Inferior parietal cortex (tissue), 1 donor: ENCODE data around the gene ARCN1.

Source experiments
- DNase-seq: peaks from one replicate; pipeline ENCODE4 v3.0.0-alpha.2; 2016; ENCODE audit errors: extremely low spot score

ARCN1 gene

DNA sequence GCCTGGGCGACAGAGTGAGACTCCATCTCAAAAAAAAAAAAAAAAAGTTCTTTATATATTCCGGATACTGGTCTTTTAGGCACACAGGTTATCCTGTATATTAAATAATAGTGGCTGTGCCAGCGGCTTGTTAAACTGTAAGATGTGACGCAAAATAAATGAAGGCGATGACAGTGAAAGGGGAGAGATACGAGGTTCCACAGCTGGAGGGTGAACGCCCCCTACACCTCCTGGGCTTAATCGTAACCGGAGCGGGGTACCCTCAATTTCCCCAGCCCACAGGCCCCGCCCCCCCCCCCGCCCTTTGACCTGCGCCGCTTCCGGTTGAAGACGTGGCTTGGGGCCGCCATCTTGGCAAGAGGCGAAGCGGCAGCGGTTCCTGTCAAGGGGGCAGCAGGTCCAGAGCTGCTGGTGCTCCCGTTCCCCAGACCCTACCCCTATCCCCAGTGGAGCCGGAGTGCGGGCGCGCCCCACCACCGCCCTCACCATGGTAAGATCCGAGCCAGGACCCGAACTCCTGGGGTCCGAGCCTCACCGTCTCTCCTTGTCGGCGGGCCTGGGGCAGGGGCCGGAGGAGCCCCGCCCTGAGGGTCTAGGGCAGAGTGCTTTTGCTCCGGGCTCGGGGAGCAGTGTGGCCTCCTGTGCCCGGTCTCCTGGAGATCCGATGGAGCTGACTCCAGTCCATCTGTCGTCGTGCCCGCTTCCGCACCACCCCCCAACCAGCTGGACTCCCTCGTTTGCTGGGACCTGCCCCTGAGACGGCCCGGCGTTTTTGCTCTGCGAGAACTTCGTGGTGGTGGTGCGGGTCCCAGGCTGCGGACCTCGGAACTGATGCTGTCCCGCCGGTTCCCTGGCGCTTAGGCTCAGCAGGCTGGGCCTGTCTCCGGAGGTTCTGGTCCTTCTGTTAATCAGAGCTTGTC is at the start of gene ARCN1:
Gene ARCN1, plus strand, starts transcription at position 349 of the 920 bp plus-strand sequence. Its CDS starts 139 bp downstream, at position 488.
- DNase-seq = peak; percentile 67

DNA sequence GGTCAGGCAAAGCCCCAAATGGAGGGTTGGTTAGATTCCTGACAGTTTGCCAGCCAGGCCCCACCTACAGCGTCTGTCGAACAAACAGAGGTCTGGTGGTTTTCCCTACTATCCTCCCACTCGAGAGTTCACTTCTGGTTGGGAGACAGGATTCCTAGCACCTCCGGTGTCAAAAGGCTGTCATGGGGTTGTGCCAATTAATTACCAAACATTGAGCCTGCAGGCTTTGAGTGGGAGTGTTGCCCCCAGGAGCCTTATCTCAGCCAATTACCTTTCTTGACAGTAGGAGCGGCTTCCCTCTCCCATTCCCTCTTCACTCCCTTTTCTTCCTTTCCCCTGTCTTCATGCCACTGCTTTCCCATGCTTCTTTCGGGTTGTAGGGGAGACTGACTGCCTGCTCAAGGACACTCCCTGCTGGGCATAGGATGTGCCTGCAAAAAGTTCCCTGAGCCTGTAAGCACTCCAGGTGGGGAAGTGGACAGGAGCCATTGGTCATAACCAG is 49.6 kb upstream of the ARCN1 start:
- no peak for DNase-seq

DNA sequence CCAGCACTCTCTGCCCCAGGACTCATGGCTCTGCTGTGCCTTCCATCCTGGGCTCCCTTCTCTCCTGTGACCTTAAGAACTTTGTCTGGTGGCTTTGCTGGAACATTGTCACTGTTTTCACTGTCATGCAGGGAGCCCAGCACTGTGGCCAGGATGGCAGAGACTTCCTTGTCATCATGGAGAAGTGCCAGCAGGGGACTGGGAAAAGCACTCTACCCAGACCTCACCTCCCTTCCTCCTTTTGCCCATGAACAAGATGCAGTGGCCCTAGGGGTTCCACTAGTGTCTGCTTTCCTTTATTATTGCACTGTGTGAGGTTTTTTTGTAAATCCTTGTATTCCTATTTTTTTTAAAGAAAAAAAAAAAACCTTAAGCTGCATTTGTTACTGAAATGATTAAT is 47.9 kb upstream of the ARCN1 start:
- no peak for DNase-seq

DNA sequence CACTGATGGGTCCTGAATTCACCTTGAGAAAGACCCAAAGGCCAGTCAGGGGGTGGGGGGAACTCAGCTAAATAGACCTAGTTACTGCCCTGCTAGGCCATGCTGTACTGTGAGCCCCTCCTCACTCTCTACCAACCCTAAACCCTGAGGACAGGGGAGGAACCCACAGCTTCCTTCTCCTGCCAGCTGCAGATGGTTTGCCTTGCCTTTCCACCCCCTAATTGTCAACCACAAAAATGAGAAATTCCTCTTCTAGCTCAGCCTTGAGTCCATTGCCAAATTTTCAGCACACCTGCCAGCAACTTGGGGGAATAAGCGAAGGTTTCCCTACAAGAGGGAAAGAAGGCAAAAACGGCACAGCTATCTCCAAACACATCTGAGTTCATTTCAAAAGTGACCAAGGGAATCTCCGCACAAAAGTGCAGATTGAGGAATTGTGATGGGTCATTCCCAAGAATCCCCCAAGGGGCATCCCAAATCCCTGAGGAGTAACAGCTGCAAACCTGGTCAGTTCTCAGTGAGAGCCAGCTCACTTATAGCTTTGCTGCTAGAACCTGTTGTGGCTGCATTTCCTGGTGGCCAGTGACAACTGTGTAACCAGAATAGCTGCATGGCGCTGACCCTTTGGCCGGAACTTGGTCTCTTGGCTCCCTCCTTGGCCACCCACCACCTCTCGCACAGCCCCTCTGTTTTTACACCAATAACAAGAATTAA is 47.3 kb upstream of the ARCN1 start:
- no peak for DNase-seq

DNA sequence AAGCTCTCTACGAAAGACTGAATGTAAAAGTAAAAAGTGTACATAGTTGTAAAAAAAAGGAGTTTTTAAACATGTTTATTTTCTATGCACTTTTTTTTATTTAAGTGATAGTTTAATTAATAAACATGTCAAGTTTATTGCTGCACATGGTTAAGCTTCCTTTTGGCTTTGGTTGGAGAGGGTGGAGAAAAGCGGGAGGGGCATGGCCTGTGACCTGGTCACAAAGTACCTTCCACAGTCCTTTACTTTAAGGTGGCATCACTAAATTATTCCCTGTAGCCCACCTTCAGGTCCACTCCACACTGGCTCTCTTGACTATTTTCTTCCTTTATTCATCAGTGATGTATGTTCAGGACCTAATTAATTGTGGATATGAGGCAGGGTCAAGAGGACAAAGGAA is 45.5 kb upstream of the ARCN1 start:
- no peak for DNase-seq

DNA sequence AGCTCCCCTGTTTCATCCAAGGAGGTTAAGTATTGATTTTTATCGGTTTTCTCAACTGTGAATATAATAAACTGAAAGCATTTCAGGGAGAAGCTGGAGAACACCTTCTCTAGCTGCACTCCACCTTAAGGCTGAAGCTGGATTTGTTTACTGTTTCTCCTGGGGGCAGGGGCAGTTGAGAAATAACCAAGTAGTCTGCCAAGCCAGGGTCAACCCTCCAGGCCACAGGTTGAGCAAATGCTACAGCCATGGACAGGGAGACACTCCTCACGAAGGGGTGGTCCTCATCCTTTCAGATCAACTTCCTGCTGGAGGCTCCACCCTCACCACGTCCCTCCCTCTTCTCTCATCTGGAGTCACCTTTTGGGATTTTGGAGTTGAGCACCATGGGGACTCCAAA is 45.1 kb upstream of the ARCN1 start, which contains the start of gene TTC36:
Gene TTC36, plus strand, starts transcription at position 366 of the 400 bp plus-strand sequence. Its CDS starts 21 bp downstream, at position 387.
- DNase-seq = no peak

DNA sequence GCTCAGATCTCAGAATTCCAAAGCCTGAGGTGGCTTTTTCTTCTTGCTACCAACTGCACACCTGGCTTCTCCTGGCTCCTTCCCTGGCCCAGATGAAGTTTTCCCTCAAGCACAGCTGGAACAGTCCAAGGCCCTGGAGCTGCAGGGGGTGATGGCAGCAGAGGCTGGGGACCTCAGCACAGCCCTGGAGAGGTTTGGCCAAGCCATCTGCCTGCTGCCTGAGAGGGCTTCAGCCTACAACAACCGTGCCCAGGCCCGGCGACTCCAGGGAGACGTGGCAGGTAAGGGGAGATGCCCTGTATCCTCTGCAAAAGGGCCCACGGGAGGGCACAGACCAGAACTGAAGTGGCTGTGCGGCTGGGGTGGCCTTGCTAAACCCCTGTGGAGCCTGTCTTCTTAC is 43.7 kb upstream of the ARCN1 start:
- no peak for DNase-seq

DNA sequence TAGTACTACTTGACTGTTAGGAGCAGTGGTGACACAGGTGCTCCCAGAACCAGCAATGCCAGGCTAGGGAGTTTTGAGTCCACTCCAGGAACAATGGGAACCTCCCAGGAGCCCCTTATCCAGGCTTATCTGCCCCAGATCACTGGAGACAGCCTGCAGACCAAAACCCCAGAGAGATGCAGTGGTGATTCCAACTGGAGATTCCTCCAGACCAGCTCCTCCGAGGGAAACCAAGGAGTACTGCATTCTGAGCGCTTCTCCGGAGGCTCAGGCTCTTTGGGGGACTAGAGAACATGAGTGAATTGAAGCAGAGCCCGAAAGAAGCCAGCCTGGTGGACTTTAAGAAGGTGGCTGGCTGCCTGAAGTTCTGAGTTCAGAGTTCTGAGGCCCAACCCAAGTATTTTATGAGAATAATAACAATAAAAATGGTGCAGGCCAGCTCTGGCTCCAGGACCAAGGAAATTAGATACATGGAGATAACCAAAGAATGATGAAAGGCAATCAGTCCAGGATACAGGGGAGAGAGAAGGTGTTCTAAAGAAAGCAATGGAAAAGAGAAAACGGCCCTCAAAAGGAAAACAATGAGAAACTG is 42.5 kb upstream of the ARCN1 start:
- no peak for DNase-seq

DNA sequence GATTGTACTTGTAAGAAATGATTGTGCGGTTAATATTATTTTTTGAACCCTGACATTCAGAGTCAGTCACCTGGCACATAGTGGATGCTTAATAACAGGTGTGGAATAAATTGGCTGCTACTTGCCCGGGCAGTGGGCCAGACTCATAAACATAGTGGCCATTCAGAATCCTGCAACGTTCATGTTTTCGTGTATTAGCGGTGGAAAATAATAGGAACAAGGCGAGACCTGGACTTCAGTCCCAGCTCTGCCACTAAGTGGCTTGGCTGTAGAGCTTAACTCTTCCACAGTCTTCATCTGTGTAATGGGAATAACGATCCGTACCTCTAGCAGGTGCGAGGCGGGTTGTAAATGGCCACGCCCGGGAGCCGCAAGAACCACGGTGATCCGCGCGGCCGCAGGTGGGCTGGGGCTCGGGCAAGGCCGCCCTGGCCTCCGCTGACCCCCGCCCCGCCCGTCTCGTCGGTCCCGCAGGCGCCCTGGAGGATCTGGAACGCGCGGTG is 42.0 kb upstream of the ARCN1 start:
- DNase-seq = peak; percentile 9

DNA sequence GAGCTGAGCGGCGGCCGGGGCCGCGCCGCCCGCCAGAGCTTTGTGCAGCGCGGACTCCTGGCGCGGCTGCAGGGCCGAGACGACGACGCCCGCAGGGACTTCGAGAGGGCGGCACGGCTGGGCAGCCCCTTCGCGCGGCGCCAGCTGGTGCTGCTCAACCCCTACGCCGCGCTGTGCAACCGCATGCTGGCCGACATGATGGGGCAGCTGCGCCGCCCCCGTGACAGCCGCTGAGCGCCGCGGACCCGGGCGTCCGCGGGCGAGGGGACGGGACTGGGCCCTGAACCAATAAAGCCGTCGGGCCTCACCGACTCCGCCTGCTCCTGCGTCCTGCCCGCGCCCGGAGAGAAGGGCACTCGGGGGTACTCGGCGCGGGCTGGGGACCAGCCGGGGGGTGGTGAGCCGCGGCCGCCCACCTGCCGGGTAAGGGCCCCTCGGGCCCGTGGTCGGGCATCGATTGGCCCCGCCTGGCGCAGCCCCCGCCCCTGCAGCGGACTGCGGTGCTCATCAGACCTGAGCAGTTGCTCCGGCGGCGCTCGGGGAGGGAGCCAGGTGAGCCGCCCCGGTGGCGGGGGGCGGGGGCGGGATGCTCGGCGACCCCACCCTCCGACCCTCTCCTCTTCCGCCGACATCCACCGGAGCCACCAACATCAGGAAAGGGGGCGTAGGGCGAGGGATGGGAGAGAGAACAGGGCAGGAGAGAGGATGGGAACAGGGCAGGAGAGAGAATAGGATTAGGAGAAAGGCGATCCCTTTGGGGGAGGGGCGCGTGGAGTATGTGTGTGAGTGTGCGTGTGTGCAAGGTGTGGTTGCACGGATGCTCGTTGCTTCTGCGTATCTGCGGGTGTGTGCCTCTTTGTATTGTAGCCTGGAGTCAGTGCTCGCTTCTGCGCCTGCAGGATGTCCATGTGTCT is 41.3 kb upstream of the ARCN1 start, which contains the start of gene TMEM25:
Gene TMEM25, plus strand, starts transcription at position 510 of the 914 bp plus-strand sequence. CDS start 610 bp downstream, outside the sequence.
- peak; percentile 56 for DNase-seq

DNA sequence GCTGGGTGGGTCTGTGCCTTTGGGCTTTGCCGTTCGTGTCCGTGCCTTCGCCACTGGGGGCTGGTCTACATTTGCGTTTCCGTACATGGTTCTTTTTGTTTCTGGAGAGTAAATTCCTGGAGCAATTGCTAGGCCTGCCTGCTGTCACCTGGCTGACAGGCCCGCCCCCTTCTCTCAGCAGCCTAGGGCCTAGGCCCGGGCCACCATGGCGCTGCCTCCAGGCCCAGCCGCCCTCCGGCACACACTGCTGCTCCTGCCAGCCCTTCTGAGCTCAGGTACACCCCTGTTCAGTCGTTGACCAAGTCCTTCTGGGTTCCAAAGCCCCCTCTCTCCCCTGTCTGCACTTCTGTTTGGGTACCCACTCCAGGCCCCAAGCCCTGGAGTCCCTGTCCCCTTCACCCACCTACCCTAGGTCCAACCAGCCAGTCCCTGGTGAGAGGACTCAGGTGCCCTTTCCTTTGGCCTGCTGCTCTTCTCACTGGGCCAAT is 40.6 kb upstream of the ARCN1 start:
- no peak for DNase-seq

DNA sequence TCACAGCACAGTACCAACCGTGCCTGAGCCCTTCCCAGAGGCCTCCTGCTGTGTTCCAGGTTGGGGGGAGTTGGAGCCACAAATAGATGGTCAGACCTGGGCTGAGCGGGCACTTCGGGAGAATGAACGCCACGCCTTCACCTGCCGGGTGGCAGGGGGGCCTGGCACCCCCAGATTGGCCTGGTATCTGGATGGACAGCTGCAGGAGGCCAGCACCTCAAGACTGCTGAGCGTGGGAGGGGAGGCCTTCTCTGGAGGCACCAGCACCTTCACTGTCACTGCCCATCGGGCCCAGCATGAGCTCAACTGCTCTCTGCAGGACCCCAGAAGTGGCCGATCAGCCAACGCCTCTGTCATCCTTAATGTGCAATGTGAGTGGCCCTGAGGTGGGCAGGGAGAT is 40.1 kb upstream of the ARCN1 start:
- no peak for DNase-seq

DNA sequence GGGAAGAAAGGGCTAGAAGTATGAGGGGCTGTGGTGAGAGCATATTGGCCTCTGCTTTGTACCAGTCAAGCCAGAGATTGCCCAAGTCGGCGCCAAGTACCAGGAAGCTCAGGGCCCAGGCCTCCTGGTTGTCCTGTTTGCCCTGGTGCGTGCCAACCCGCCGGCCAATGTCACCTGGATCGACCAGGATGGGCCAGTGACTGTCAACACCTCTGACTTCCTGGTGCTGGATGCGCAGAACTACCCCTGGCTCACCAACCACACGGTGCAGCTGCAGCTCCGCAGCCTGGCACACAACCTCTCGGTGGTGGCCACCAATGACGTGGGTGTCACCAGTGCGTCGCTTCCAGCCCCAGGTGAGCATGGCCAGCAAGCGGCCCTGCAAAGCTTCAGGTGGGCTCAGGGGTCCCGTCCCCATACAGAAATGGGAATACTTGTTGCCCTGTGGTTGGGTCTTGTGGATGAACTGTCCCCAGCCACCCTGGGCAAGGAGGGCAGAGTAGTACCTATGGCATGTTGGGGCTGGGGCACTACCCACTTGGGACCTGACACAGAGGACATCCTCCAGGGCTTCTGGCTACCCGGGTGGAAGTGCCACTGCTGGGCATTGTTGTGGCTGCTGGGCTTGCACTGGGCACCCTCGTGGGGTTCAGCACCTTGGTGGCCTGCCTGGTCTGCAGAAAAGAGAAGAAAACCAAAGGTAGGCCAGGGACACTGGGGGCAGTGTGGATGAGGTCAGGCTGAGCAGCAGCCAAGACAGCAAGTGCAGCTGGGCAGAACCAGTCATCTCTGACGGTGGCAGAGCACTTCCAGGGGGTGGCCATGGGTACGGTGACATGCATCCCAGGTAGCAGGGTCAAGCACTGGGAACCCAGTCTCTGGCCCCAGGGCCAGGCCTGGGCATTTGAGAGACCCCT is 39.1 kb upstream of the ARCN1 start:
- DNase-seq = no peak

DNA sequence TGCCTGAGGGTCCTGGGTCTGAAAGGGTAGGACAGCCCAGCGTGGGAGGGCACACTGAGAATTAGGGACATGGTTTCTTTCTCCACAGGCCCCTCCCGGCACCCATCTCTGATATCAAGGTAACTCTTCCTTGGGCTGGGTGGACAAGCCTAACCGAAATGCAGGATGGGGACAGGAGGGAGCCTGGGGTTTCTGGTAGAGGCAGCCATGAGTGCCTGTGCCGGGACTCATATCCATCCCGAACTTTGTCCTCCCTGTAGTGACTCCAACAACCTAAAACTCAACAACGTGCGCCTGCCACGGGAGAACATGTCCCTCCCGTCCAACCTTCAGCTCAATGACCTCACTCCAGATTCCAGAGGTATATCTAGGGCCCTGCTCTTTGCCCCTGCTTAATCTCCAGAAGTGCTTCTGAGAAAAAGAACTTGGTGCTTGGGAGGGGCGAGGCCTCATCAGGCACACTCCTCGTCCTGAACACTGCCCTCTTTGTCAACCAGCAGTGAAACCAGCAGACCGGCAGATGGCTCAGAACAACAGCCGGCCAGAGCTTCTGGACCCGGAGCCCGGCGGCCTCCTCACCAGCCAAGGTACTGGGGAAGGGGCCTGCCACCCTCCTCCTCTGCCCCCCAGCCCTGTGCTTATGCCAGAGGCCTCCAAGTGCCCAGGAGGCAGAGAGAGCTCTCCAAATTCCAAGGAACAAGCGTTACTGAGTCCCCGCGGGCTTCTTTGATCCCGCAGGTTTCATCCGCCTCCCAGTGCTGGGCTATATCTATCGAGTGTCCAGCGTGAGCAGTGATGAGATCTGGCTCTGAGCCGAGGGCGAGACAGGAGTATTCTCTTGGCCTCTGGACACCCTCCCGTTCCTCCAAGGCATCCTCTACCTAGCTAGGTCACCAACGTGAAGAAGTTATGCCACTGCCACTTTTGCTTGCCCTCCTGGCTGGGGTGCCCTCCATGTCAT is 38.2 kb upstream of the ARCN1 start:
- DNase-seq = peak; percentile 9

DNA sequence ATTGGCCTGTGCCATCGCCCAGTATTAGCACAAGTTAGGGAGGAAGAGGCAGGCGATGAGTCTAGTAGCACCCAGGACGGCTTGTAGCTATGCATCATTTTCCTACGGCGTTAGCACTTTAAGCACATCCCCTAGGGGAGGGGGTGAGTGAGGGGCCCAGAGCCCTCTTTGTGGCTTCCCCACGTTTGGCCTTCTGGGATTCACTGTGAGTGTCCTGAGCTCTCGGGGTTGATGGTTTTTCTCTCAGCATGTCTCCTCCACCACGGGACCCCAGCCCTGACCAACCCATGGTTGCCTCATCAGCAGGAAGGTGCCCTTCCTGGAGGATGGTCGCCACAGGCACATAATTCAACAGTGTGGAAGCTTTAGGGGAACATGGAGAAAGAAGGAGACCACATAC is 36.9 kb upstream of the ARCN1 start:
- no peak for DNase-seq

DNA sequence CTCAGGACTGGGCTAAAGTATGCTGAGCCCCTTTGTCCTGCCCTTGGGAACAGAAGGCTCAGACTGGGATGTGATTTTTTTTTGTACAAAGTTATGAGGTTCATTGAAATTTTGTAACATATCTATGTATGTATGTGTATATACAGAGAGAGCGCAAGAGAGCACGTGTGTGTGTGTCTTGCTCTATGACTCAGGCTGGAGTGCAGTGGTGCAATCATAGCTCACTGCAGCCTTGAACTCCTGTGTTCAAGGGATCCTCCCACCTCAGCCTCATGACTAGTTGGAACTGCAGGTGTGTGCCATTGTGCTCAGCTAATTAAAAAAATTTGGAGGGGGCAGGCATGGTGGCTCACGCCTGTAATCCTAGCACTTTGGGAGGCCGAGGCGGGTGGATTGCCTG is 35.5 kb upstream of the ARCN1 start:
- DNase-seq = no peak

DNA sequence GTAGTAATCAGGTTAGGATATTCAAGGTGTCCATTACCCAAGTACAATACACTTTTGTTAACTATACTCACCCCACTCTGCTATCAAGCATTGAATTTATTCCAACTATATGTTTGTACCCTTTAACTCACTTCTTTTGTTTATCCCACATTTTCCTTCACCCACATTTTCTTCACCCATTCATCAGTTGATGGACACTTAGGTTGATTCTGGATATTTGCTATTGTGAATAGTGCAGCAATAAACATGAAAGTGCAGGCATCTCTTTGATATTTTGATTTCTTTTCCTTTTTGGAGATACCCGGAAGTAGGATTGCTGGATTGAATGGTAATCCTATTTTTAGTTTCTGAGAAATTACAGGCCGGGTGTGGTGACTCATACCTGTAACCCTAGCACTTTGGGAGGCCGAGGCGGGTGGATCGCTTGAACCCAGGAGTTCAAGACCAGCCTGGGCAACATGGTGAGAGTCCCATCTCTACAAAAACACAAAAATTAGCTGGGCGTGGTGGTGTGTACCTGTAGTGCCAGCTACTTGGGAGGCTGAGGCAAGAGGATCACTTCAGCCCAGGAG is 34.7 kb upstream of the ARCN1 start:
- DNase-seq = no peak

DNA sequence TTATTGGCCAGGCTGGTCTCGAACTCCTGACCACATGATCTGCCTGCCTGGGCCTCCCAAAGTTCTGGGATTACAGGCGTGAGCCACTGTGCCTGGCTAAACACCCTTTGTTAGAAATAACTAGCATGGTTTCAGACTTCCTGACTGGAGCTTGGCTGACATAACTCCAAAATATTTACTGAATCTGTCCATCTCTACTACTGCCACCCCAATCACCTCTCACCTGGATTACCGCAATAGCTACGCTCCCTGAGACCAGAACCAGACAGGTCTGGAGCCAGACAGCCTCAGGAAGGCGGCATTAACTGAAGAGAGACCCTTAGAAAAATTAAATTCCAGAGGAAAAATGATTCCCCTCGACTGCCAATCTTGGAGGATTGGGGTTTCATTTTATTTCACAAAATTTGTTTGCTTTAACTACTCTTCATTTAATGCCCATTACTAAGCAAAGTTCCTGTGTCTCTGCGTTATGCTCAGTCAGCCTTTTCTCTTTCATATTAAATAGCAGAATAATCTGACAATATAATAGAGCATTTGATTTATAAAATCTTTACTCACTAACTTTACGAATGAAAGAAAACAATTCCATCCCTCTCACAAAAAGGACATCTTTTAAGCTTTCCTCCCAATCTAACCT is 28.1 kb upstream of the ARCN1 start:
- no peak for DNase-seq
